MG63 (cell line): ENCODE results near the gene GRIPAP1. TPM values are rescaled to one million over a fixed set of nuclear protein-coding genes. Genes with fewer than 3 reads are reported as not detected.

ENCODE experiments used
- DNase-seq: peaks from one replicate; pipeline ENCODE4 v3.0.0-alpha.2; 2020
- H3K27me3 ChIP-seq: fragments of 250-450 bp; sonication (Bioruptor Pico); 2 replicates; pipeline ENCODE4 v1.5.1; 2020; ENCODE audit warnings: mild to moderate bottlenecking, moderate library complexity
- H3K36me3 ChIP-seq: fragments of 250-450 bp; sonication (Bioruptor Pico); 2 replicates; pipeline ENCODE4 v1.5.1; 2020; ENCODE audit warnings: mild to moderate bottlenecking, moderate library complexity
- H3K4me3 ChIP-seq: fragments of 250-450 bp; sonication (Bioruptor Pico); 2 replicates; pipeline ENCODE4 v1.5.1; 2020; ENCODE audit warnings: mild to moderate bottlenecking, moderate library complexity
- H3K9me3 ChIP-seq: fragments of 250-450 bp; sonication (Bioruptor Pico); 2 replicates; pipeline ENCODE4 v1.5.1; 2020; ENCODE audit warnings: mild to moderate bottlenecking, moderate library complexity
- total RNA-seq: library from RNA; depleted of rRNA; stranded (reverse); fragments of >200 nt; shearing (Covaris generic); gene quantifications from 2 replicates; pipeline ENCODE4 v1.2.3, GENCODE V29; 2014; ENCODE audit warnings: low replicate concordance

Gene GRIPAP1
- total RNA-seq, 1 experiment from 2014 or later, result 15.7 TPM

GRCh38 chrX:48972220-48973164 lies 29.6 kb downstream of the GRIPAP1 start:
- no peak overlapping the region for H3K4me3 ChIP-seq
- no peaks in the 10 kb centered on the region for H3K9me3 ChIP-seq
- H3K36me3 ChIP-seq, result no peaks in the 10 kb centered on the region
- peak; percentile 20 for DNase-seq
- H3K27me3 ChIP-seq, result no peaks in the 10 kb centered on the region

DNA sequence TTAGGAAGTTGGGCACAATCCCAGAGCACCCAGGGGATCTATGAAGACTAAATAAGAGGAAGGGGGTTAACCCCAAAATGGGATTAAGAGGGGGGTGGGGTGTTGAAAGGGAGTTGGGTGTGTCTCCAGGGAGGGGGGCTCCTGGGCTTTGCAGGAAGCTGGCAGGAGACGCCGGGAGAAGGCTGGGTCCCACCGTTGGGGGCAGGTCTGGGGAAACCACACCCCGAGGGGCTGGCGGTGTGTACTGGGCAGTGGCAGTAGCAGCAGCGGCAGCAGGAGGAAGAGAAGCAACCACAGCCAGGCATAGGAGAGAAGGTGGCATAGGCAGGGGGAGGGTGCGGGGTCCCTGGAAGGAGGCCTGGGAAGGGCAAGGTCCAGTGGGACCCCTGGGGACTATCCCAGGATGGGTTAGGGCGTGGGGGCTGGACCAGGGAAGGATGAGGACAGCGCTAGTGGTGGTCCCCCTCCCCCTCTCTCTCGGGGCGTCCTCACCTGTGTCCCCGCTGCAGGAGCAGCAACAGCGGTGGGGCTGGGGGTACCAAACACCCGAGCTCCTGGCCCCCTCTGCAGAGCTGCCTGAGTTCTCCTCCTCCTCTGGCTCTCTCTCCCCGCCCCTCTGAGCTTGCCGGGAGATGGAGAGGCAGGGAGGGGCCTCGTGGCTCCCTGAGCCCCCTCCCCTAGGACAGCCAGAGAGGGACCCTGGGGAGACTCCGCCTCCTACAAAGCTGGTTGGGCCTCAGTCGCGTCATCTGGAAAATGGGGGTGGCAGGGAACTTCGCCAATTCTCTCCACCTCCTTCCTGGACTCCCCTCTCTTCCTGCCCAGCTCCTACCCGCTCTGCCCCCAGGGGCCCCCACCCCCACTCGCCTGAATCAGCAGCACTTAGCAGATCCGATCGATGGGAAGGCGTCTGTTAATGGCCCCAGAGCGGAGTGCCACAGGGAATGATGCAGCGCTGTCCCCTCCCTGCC lies 30.5 kb downstream of the GRIPAP1 start, which contains the start of gene KCND1:
Gene KCND1 (minus strand): TSS at position 596 of the 971 bp plus-strand sequence. CDS start 1,573 bp downstream, outside the sequence.
- Histone ChIP-seq H3K27me3 (no peaks in the 10 kb centered on the region), H3K36me3 (no peaks in the 10 kb centered on the region), H3K9me3 (no peaks in the 10 kb centered on the region), H3K4me3 (no peak within 1 kb of the TSS)
- peak; percentile 3 for DNase-seq

DNA sequence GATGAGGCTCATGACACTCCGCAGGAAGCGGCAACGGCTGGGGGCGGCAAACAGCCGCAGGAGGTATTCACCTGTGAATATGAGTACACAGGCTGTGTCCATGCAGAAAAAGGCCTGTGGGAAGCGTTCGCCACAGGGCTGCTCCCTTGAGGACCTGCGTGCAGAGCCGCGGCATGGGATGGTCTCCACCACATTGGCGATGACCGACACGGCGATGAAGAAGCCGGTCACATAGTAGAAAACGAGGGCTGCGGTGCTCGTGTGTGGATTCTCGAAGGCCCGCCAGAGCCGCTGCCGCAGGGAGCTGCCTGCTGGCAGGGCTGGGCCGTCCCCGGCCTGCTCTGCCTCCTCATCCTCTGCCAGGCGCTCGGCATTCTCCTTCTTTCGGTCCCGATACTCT lies 32.6 kb downstream of the GRIPAP1 start:
- H3K4me3 ChIP-seq, result no peak overlapping the region
- no peaks in the 10 kb centered on the region for H3K36me3 ChIP-seq
- H3K27me3 ChIP-seq, result no peaks in the 10 kb centered on the region
- H3K9me3 ChIP-seq, result no peaks in the 10 kb centered on the region
- DNase-seq, result no peak

GRCh38 chrX:48968377-48968776 lies 33.7 kb downstream of the GRIPAP1 start:
- no peak for DNase-seq
- H3K36me3 ChIP-seq, result no peaks in the 10 kb centered on the region
- no peaks in the 10 kb centered on the region for H3K27me3 ChIP-seq
- H3K9me3 ChIP-seq, result no peaks in the 10 kb centered on the region
- no peak overlapping the region for H3K4me3 ChIP-seq

GRCh38 chrX:48966796-48967579 lies 35.1 kb downstream of the GRIPAP1 start:
- Histone ChIP-seq H3K9me3 (no peaks in the 10 kb centered on the region), H3K27me3 (no peaks in the 10 kb centered on the region), H3K4me3 (no peak overlapping the region), H3K36me3 (no peaks in the 10 kb centered on the region)
- DNase-seq, result peak; percentile 18

GRCh38 chrX:48965959-48966358 lies 36.1 kb downstream of the GRIPAP1 start:
- Histone ChIP-seq H3K36me3 (no peaks in the 10 kb centered on the region), H3K27me3 (no peaks in the 10 kb centered on the region), H3K4me3 (no peak overlapping the region), H3K9me3 (no peaks in the 10 kb centered on the region)
- DNase-seq, result no peak

DNA sequence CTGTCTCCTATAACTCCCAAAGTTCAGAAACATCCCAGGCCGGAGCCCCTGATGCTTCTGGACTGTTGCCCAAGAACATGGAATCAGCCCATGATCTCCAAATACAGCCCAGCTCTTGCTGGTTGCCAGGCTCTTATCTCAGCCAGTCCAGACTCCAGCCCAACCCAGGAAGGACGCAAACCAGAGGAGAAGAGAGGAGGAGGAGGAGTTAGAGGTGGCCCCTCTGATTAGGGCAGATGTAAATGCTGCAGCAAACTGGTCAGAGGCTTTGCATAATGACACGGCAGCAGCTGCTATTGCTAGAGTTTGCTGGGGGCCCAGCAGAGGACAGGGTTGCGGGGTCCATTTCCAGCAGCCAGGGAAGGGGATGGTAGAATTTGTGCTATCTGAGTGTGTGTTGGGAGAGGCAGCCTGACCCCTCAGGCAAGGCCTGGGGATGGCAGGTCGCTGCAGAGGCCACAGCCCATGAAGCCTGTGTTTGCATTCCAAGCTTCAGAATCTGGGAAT lies 40.4 kb downstream of the GRIPAP1 start:
- no peak for DNase-seq
- Histone ChIP-seq H3K27me3 (no peaks in the 10 kb centered on the region), H3K9me3 (no peaks in the 10 kb centered on the region), H3K36me3 (no peaks in the 10 kb centered on the region), H3K4me3 (no peak overlapping the region)

GRCh38 chrX:48960291-48960690 lies 41.8 kb downstream of the GRIPAP1 start:
- DNase-seq, result no peak
- Histone ChIP-seq H3K36me3 (peaks cover 4% of the 10 kb centered on the region), H3K4me3 (no peak overlapping the region), H3K9me3 (no peaks in the 10 kb centered on the region), H3K27me3 (no peaks in the 10 kb centered on the region)

DNA sequence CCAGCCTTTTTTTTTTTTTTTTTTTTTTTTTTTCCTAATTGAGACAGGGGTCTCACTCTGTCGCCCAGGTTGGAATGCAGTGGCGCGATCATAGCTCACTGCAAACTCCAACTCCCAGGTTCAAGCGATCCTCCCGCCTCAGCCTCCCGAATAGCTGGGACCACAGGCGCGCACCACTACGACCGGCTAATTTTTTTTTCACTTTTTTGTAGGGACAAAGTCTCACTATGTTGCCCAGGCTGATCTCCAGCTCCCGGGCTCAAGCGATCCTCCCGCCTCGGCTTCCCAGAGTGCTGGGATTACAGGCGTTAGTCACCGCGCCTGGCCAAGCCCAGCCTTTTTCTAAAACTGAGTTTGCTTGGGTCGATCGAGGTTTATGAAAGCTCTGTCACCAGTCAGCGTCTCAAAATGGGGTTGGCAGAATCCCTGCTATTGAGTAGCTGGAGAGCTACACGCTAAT lies 43.4 kb downstream of the GRIPAP1 start:
- DNase-seq, result peak; percentile 76
- H3K9me3 ChIP-seq, result no peaks in the 10 kb centered on the region
- H3K4me3 ChIP-seq, result peak overlapping the region; percentile 81
- H3K36me3 ChIP-seq, result peaks cover 4% of the 10 kb centered on the region
- no peaks in the 10 kb centered on the region for H3K27me3 ChIP-seq

DNA sequence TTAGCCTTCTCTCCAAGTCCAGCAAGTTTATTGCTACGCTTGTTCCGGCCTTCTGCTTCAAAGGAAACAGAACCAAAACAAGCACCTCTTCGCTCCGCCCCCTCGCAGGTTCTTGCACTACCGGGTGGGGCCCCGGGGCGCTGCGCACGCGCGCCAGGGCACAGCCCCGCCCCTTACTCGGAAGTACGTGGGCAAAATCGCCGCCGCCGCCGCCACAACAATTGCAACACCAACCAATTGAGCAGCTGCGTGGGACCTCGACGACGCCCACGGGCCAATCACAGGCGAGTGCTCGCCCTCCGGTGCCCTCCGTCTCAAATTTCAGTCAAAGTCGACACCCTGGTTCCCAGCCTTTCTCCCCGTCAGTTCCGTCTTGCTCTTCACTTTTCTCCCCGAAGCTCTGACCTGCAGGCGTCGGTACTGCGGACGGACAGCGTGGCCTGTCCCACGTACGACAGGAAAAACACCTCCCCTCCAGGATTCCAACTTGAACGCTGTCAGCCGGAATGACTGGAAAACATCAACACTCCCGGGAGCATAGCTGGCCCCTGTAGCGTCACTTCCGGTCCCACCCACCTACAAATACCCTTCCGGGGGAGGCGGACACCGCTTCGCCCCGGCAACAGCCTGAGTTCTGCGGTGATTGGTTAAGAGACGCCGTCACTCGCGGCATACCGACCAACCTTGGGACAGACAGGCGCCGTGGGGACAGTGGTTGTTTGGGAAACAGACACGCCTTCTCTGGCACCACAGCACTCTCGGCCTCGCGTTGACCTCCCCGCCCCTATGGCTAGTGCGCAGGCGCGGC lies 44.0 kb downstream of the GRIPAP1 start:
- Histone ChIP-seq H3K27me3 (no peaks in the 10 kb centered on the region), H3K36me3 (peaks cover 4% of the 10 kb centered on the region), H3K9me3 (no peaks in the 10 kb centered on the region), H3K4me3 (peak overlapping the region; percentile 81)
- DNase-seq, result peak; percentile 97

- no peaks in the 10 kb centered on the region for H3K9me3 ChIP-seq
- H3K36me3 ChIP-seq, result peaks cover 4% of the 10 kb centered on the region
- DNase-seq, result peak; percentile 56
- H3K27me3 ChIP-seq, result no peaks in the 10 kb centered on the region
- peak within 1 kb of the TSS; percentile 81 for H3K4me3 ChIP-seq
Measured at GRCh38 chrX:48957477-48957826, 44.6 kb downstream of the GRIPAP1 start, which contains the start of gene OTUD5. Gene OTUD5 (minus strand): TSS chrX:48957607. CDS start chrX:48957570, 37 bp downstream.

GRCh38 chrX:48956728-48957414 lies 45.2 kb downstream of the GRIPAP1 start:
- H3K4me3 ChIP-seq, result peak overlapping the region; percentile 81
- no peaks in the 10 kb centered on the region for H3K27me3 ChIP-seq
- peak; percentile 23 for DNase-seq
- no peaks in the 10 kb centered on the region for H3K9me3 ChIP-seq
- peaks cover 4% of the 10 kb centered on the region for H3K36me3 ChIP-seq

GRCh38 chrX:48948589-48948988 lies 53.5 kb downstream of the GRIPAP1 start:
- H3K36me3 ChIP-seq, result no peaks in the 10 kb centered on the region
- no peaks in the 10 kb centered on the region for H3K9me3 ChIP-seq
- no peak for DNase-seq
- H3K4me3 ChIP-seq, result no peak overlapping the region
- H3K27me3 ChIP-seq, result no peaks in the 10 kb centered on the region

- H3K27me3 ChIP-seq, result no peaks in the 10 kb centered on the region
- peak; percentile 32 for DNase-seq
- H3K4me3 ChIP-seq, result no peak overlapping the region
- no peaks in the 10 kb centered on the region for H3K9me3 ChIP-seq
- H3K36me3 ChIP-seq, result no peaks in the 10 kb centered on the region
Measured at GRCh38 chrX:48945517-48946348, 56.3 kb downstream of the GRIPAP1 start.
